HepG2 (cell line): Measurements from ENCODE around the gene PRKAR2A.
"Not testable (repeated sequence)": the region's sequence is repeated elsewhere in the genome, so short reads cannot be mapped to it uniquely, and the experiment has no call there.

ENCODE experiments used
- KDM5A ChIP-seq: fragments of 200-600 bp; sonication (generic); IDR thresholded peaks from 2 replicates; pipeline ENCODE4 v1.7.0; 2018; ENCODE audit warnings: antibody characterized with exemption, mild to moderate bottlenecking, low read length, borderline replicate concordance
- POLR2G ChIP-seq: fragments of 200-400 bp; formaldehyde crosslinking; IDR thresholded peaks from 2 replicates; pipeline ENCODE4 v1.6.1; 2018; ENCODE audit warnings: mild to moderate bottlenecking, low read depth, low read length, moderate library complexity
- SYNCRIP ChIP-seq: fragments of 200-400 bp; formaldehyde crosslinking; IDR thresholded peaks from 2 replicates; pipeline ENCODE4 v1.6.1; 2018; ENCODE audit warnings: mild to moderate bottlenecking, low read depth, low read length; ENCODE audit not compliant: insufficient read depth

GRCh38 chr3:48759531-48759930 lies 88.1 kb downstream of the PRKAR2A start:
- TF ChIP-seq KDM5A, SYNCRIP, POLR2G: not testable (repeated sequence)
